Melanocyte of skin (primary cell): ENCODE measurements around the gene NANS. TPM values are rescaled to one million over a fixed set of nuclear protein-coding genes. Genes with fewer than 3 reads are reported as not detected.

Experiments
- small RNA-seq, 2 donors: library from RNA; depleted of rRNA; stranded (forward); fragments of <200 nt; gene quantifications; one replicate each; pipeline ENCODE3, GENCODE V24; 2012
- total RNA-seq, 2 donors: library from RNA; depleted of rRNA; stranded (reverse); fragments of >200 nt; gene quantifications; 2 replicates each; pipeline ENCODE4 v1.2.3, GENCODE V29; 2012

Gene NANS, protein sequence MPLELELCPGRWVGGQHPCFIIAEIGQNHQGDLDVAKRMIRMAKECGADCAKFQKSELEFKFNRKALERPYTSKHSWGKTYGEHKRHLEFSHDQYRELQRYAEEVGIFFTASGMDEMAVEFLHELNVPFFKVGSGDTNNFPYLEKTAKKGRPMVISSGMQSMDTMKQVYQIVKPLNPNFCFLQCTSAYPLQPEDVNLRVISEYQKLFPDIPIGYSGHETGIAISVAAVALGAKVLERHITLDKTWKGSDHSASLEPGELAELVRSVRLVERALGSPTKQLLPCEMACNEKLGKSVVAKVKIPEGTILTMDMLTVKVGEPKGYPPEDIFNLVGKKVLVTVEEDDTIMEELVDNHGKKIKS
- 100 to 1,000 TPM; 113 to 117 TPM for total RNA-seq

DNA sequence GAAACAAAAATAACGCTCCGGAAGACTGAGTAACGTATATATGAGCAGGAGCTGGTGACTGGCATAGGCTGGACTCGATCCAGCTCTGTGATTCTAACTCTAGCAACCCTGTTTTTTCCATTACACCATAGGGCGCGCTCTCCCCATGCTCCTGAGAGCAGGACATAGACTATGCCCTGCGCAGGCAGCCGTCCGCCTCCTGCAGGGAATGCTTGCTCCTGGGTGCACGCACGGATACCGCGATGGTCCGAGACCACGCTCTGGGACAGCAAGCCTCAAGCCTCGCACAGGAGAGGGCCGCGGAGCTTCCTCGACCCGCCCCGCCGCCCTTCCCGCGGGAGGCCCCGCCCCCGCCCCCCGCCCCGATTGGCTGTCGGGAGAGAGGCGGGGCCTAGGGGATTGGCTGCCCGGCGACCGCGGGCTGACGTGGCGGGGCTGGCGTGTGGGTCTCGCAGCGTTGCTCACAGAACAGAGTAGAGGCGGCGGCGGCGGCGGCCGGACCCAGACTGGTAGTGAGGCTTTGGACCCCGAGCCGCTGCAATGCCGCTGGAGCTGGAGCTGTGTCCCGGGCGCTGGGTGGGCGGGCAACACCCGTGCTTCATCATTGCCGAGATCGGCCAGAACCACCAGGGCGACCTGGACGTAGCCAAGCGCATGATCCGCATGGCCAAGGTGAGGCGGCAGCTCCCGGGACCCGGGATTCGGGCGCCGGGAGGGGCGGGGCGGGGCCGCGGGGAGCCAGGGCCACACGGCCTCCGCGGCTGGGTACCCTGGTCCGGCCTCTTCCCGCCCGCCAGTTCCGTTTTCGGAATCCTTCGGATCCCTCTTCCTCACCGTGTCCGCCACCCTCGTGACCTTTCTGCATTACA, at the start of gene NANS:
NANS (plus strand) TSS at position 464 of the 869 bp plus-strand sequence; CDS start at position 541, 77 bp downstream.

DNA sequence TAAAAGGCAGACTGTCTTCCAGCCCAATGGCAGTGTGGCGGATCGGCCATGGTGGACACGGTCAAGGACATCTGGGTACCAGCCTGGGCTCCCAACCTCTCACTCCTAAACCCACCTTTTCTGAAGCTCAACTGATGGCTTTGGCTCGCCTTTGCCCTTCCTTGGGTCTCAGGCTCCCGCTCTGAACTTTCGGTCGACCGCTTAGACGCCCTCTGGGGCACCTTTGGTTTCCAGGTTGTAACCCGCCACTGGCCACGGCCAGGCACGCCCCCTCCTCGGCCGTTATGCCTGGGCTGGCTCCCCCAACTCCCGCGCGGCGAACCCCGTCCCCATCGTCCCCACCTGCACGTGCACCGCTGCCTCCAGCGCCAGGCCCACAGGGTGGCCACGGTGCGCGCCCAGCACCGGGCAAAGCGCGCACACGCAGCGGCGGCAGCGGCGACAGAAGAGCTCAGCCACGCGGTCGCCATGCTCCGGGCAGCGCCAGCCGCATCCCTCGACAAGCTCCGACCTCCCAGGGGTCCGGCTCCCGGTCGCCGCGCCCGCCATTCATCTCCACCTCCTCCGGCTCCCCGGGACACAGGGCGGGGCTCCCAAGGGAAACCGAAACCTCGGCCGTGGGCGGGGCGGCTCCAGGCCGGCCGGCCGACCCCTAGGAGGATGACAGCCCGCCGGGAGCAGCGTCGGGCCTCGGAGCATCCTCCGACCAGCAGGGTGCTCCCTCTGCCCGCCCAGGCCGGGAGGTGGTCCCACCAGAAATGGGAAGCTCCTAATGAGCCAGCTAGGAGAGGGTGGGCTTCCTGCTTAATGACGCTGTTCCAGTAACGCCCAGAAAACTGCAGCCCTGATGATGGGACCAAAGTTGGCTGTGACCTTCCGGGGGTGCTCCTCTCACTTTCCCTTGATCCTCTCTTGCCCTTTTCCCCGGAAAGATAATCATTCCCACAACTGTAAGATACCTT, 62.4 kb downstream of the NANS start, which contains the start of gene TRIM14:
TRIM14 (minus strand) TSS at position 583 of the 962 bp plus-strand sequence; CDS start at position 549, 34 bp downstream.

Small RNA genes lying within 50 kb of the gene (small RNA-seq; reads per million reads assigned to genes)
- gene RF00017 (0 reads per million in 2 donors), gene RNU6-918P (0 reads per million in 2 donors)

Other genes starting within 250 kb of the NANS start
- gene FOXE1, start 203.5 kb upstream of the NANS start, total RNA-seq: not detected
- 10 to 100 TPM; 25.6 to 29.6 TPM for gene TRMO, start 134.2 kb upstream of the NANS start, total RNA-seq
- gene HEMGN, start 118.6 kb upstream of the NANS start, total RNA-seq: not detected
- 10 to 100 TPM in 1 of 2 donors, 1 to 10 TPM in 1; 3.1 to 13.0 TPM for gene ANP32B, start 73.4 kb upstream of the NANS start, total RNA-seq
- gene TRIM14, start 62.5 kb downstream of the NANS start, total RNA-seq: 10 to 100 TPM; 54.0 to 72.3 TPM
- gene CORO2A, start 135.9 kb downstream of the NANS start, total RNA-seq: 1 to 10 TPM; 4.5 to 4.7 TPM
- 1 to 10 TPM; 3.0 to 4.5 TPM for gene TBC1D2, start 198.9 kb downstream of the NANS start, total RNA-seq